Measurements from ENCODE around the gene CEACAM7.

DNA sequence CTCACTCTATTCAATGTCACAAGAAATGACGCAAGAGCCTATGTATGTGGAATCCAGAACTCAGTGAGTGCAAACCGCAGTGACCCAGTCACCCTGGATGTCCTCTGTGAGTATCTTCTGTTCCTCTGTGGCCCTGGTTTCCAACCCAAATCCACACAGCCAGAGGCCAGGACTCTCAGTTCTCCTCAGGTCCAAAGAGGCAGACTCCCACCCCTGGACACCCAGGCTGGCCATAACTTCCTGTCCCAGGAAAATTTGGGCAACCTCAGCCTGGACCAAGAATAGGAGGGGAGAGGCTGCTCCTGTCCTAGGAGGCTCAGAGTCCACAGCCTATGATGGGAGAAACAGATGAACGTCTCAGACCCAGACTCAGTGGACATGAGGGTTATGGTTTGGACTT, 32.0 kb upstream of the CEACAM7 start:
- TF ChIP-seq EZH2 (IDR thresholded peaks at IDR 0.05; ENCODE audit: low read depth): no peak
- TF ChIP-seq, protein P1, sequence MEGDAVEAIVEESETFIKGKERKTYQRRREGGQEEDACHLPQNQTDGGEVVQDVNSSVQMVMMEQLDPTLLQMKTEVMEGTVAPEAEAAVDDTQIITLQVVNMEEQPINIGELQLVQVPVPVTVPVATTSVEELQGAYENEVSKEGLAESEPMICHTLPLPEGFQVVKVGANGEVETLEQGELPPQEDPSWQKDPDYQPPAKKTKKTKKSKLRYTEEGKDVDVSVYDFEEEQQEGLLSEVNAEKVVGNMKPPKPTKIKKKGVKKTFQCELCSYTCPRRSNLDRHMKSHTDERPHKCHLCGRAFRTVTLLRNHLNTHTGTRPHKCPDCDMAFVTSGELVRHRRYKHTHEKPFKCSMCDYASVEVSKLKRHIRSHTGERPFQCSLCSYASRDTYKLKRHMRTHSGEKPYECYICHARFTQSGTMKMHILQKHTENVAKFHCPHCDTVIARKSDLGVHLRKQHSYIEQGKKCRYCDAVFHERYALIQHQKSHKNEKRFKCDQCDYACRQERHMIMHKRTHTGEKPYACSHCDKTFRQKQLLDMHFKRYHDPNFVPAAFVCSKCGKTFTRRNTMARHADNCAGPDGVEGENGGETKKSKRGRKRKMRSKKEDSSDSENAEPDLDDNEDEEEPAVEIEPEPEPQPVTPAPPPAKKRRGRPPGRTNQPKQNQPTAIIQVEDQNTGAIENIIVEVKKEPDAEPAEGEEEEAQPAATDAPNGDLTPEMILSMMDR (conservative IDR thresholded peaks at IDR 0.05): no peak
